IMR-90 (cell line): ENCODE measurements around the gene CABCOCO1. TPM values are rescaled to one million over a fixed set of nuclear protein-coding genes. Genes with fewer than 3 reads are reported as not detected.

Experiments
- ATAC-seq: fragments of 200-7000 bp; cut with Tn5 transposase; 2 replicates; pipeline ENCODE4 v1.9.1; 2020; ENCODE audit warnings: low read depth, mild to moderate bottlenecking, moderate library complexity
- BruUV-seq: library from RNA; stranded (reverse); fragments of 400-500 nt; replicated peaks from 2 replicates; lab custom pipeline; 2021; lab: Mats Ljungman, UMichigan
- CTCF ChIA-PET: fragments of 300-600 bp; formaldehyde crosslinking; extraction: SDS; loops from one replicate; lab custom pipeline; 2021; ENCODE audit warnings: antibody characterized with exemption; lab: Yijun Ruan, JAX
- POLR2A ChIA-PET: fragments of 300-600 bp; sonication (Branson Sonifier 250); formaldehyde crosslinking; loops from one replicate; lab custom pipeline; 2022; ENCODE audit warnings: antibody characterized with exemption; ENCODE audit not compliant: unreplicated experiment; lab: Charles Lee
- DNase-seq: peaks from one replicate; pipeline ENCODE4 v3.0.0; 2013
- H2AFZ ChIP-seq: replicated peaks from 2 replicates; pipeline ENCODE3; 2013; ENCODE audit warnings: low read length, mild to moderate bottlenecking; ENCODE audit not compliant: poor library complexity
- H2AK5ac ChIP-seq: 2 replicates; pipeline ENCODE4 v1.6.1; 2013; ENCODE audit warnings: low read depth, low read length, inconsistent platforms
- H2AK9ac ChIP-seq: replicated peaks from 2 replicates; pipeline ENCODE3; 2013; ENCODE audit warnings: mild to moderate bottlenecking, low read depth, low read length, moderate library complexity; ENCODE audit not compliant: poor library complexity
- H2BK120ac ChIP-seq: 2 replicates; pipeline ENCODE4 v1.6.1; 2013; ENCODE audit warnings: low read depth, low read length, inconsistent platforms
- H2BK15ac ChIP-seq: 3 replicates; pipeline ENCODE4 v1.6.1; 2013; ENCODE audit warnings: low read depth, low read length, inconsistent platforms
- H2BK20ac ChIP-seq: 2 replicates; pipeline ENCODE4 v1.6.1; 2013; ENCODE audit warnings: low read depth, mild to moderate bottlenecking, inconsistent platforms, low read length, moderate library complexity
- H2BK5ac ChIP-seq: 2 replicates; pipeline ENCODE4 v1.6.1; 2013; ENCODE audit warnings: mild to moderate bottlenecking, low read depth, low read length, inconsistent platforms; ENCODE audit not compliant: poor library complexity, severe bottlenecking
- H3K14ac ChIP-seq: replicated peaks from 2 replicates; pipeline ENCODE4 v1.6.1; 2013; ENCODE audit warnings: low read depth, low read length, inconsistent platforms
- H3K18ac ChIP-seq: 2 replicates; pipeline ENCODE4 v1.6.1; 2013; ENCODE audit warnings: low read depth, low read length, control low read depth
- H3K23ac ChIP-seq: 2 replicates; pipeline ENCODE4 v1.6.1; 2013; ENCODE audit warnings: low read depth, low read length, inconsistent platforms
- H3K27ac ChIP-seq: 2 replicates; pipeline ENCODE4 v1.5.1; 2013; ENCODE audit warnings: mild to moderate bottlenecking, control low read depth, low read length; ENCODE audit not compliant: insufficient read depth
- H3K27me3 ChIP-seq: 2 replicates; pipeline ENCODE4 v1.6.1; 2013; ENCODE audit warnings: low read length; ENCODE audit not compliant: control insufficient read depth, insufficient read depth
- H3K36me3 ChIP-seq: 2 replicates; pipeline ENCODE4 v1.6.1; 2013; ENCODE audit warnings: low read length, mixed read lengths; ENCODE audit not compliant: control insufficient read depth, insufficient read depth
- H3K4ac ChIP-seq: 2 replicates; pipeline ENCODE4 v1.6.1; 2013; ENCODE audit warnings: low read depth, low read length, inconsistent platforms
- H3K4me1 ChIP-seq: 2 replicates; pipeline ENCODE4 v1.6.1; 2013; ENCODE audit warnings: low read length, mixed read lengths; ENCODE audit not compliant: control insufficient read depth, insufficient read depth
- H3K4me2 ChIP-seq: 2 replicates; pipeline ENCODE4 v1.6.1; 2013; ENCODE audit warnings: low read depth, mild to moderate bottlenecking, control low read depth, low read length, moderate library complexity
- H3K4me3 ChIP-seq: 2 replicates; pipeline ENCODE4 v1.5.1; 2013; ENCODE audit warnings: low read depth, mild to moderate bottlenecking, control low read depth, low read length, moderate library complexity; ENCODE audit not compliant: insufficient read depth
- H3K56ac ChIP-seq: 2 replicates; pipeline ENCODE4 v1.6.1; 2013; ENCODE audit warnings: low read length, inconsistent platforms; ENCODE audit not compliant: insufficient read depth; ENCODE audit errors: extremely low read depth
- H3K79me1 ChIP-seq, 2 experiments: 2 replicates each; pipeline ENCODE4 v1.6.1; 2013; ENCODE audit warnings: low read length in 2 of 2, inconsistent platforms in 1 of 2, low read depth in 1 of 2
- H3K9ac ChIP-seq: 2 replicates; pipeline ENCODE4 v1.6.1; 2013; ENCODE audit warnings: low read depth, low read length, control low read depth
- H3K9me1 ChIP-seq: 2 replicates; pipeline ENCODE4 v1.6.1; 2013; ENCODE audit warnings: low read length, inconsistent platforms; ENCODE audit not compliant: insufficient read depth
- H3K9me3 ChIP-seq: 2 replicates; pipeline ENCODE4 v1.6.1; 2013; ENCODE audit warnings: low read length; ENCODE audit not compliant: control insufficient read depth, insufficient read depth
- H4K20me1 ChIP-seq: 2 replicates; pipeline ENCODE4 v1.6.1; 2013; ENCODE audit warnings: low read length, inconsistent platforms; ENCODE audit not compliant: insufficient read depth
- H4K5ac ChIP-seq: 2 replicates; pipeline ENCODE4 v1.6.1; 2013; ENCODE audit warnings: mild to moderate bottlenecking, low read depth, low read length, control low read depth
- H4K8ac ChIP-seq, 2 experiments: 2 replicates each; pipeline ENCODE4 v1.6.1; 2013; ENCODE audit warnings: low read depth in 2 of 2, low read length in 2 of 2, control low read depth in 1 of 2, inconsistent platforms in 1 of 2
- H4K91ac ChIP-seq: 2 replicates; pipeline ENCODE4 v1.6.1; 2013; ENCODE audit warnings: low read depth, low read length, inconsistent platforms; ENCODE audit not compliant: insufficient read depth
- BHLHE40 ChIP-seq: fragments of 150-350 bp; IDR thresholded peaks from 2 replicates; pipeline ENCODE4 v1.6.1; 2016; ENCODE audit warnings: mild to moderate bottlenecking, low read depth, low read length
- CEBPB ChIP-seq: IDR thresholded peaks from 2 replicates; pipeline ENCODE4 v1.6.1; 2012; ENCODE audit warnings: low read depth, low read length, improper control_type of control experiment
- CHD1 ChIP-seq: IDR thresholded peaks from 2 replicates; pipeline ENCODE4 v1.6.1; 2012; ENCODE audit warnings: low read depth, low read length, improper control_type of control experiment
- FOS ChIP-seq: fragments of 150-350 bp; IDR thresholded peaks from 2 replicates; pipeline ENCODE4 v1.6.1; 2016; ENCODE audit warnings: low read depth, low read length
- MAFK ChIP-seq: IDR thresholded peaks from 2 replicates; pipeline ENCODE4 v1.6.1; 2012; ENCODE audit warnings: low read depth, low read length, improper control_type of control experiment
- MAZ ChIP-seq: IDR thresholded peaks from 2 replicates; pipeline ENCODE4 v1.6.1; 2012; ENCODE audit warnings: low read depth, mild to moderate bottlenecking, low read length, improper control_type of control experiment, moderate library complexity, borderline replicate concordance
- MXI1 ChIP-seq: IDR thresholded peaks from 2 replicates; pipeline ENCODE4 v1.6.1; 2012; ENCODE audit warnings: low read depth, mild to moderate bottlenecking, low read length, moderate library complexity, borderline replicate concordance
- NFE2L2 ChIP-seq: fragments of 150-350 bp; IDR thresholded peaks from 2 replicates; pipeline ENCODE4 v1.6.1; 2016; ENCODE audit warnings: low read depth, mild to moderate bottlenecking, low read length
- POLR2A ChIP-seq: IDR thresholded peaks from 2 replicates; pipeline ENCODE4 v1.6.1; 2012; ENCODE audit warnings: mild to moderate bottlenecking, low read depth, low read length
- RCOR1 ChIP-seq: IDR thresholded peaks from 2 replicates; pipeline ENCODE4 v1.6.1; 2012; ENCODE audit warnings: mild to moderate bottlenecking, low read length, improper control_type of control experiment; ENCODE audit not compliant: insufficient replicate concordance
- RFX5 ChIP-seq: IDR thresholded peaks from 2 replicates; pipeline ENCODE4 v1.8.0; 2012; ENCODE audit warnings: low read depth, mild to moderate bottlenecking, low read length, moderate library complexity
- SMC3 ChIP-seq: fragments of 150-350 bp; IDR thresholded peaks from 2 replicates; pipeline ENCODE4 v1.6.1; 2016; ENCODE audit warnings: low read depth, mild to moderate bottlenecking, antibody characterized with exemption, low read length, moderate library complexity
- dilution Hi-C: fragments of 300-500 bp; cut with HindIII; formaldehyde crosslinking; loops from one replicate; pipeline ENCODE4 v1.14.3; 2018; ENCODE audit warnings: low sequenced_read_pairs; ENCODE audit not compliant: unreplicated experiment
- in situ Hi-C: fragments of 300-500 bp; cut with MboI; formaldehyde crosslinking; loops from 3 replicates; pipeline ENCODE4 v1.14.3; 2019; ENCODE audit warnings: low sequenced_read_pairs, inconsistent platforms, mixed read lengths
- intact Hi-C: fragments of 100-400 bp; cut with micrococcal nuclease; formaldehyde crosslinking; loops from 2 replicates; pipeline ENCODE4 v1.10.0; 2022
- polyA plus RNA-seq, 3 experiments: library from polyadenylated mRNA; depleted of rRNA; stranded (reverse); fragments of >200 nt; gene quantifications; 2 replicates each; pipeline ENCODE4 v1.2.3, GENCODE V29; 2012; ENCODE audit warnings: low replicate concordance in 1 of 3
- total RNA-seq: library from RNA; depleted of rRNA; stranded (reverse); fragments of >200 nt; gene quantifications from 2 replicates; pipeline ENCODE4 v1.2.3, GENCODE V29; 2012
- TF ChIP-seq, protein P1 (sequence below): conservative IDR thresholded peaks from 2 replicates; pipeline ENCODE4 v1.5.1; 2012; ENCODE audit warnings: mild to moderate bottlenecking, low read depth, low read length, improper control_type of control experiment
- TF ChIP-seq, protein P2 (sequence below): fragments of 150-350 bp; IDR thresholded peaks from 2 replicates; pipeline ENCODE4 v1.6.1; 2017; ENCODE audit warnings: mild to moderate bottlenecking, antibody characterized with exemption, low read length, low read depth
- TF ChIP-seq, protein P3 (sequence below): fragments of 150-350 bp; IDR thresholded peaks from 2 replicates; pipeline ENCODE4 v1.6.1; 2016; ENCODE audit warnings: low read depth, mild to moderate bottlenecking, low read length, moderate library complexity, borderline replicate concordance

The CABCOCO1 gene
- total and polyA plus RNA-seq, 2 of the 4 experiments (the other 2 are of a cell fraction), result 0.18 to 0.31 TPM

DNA sequence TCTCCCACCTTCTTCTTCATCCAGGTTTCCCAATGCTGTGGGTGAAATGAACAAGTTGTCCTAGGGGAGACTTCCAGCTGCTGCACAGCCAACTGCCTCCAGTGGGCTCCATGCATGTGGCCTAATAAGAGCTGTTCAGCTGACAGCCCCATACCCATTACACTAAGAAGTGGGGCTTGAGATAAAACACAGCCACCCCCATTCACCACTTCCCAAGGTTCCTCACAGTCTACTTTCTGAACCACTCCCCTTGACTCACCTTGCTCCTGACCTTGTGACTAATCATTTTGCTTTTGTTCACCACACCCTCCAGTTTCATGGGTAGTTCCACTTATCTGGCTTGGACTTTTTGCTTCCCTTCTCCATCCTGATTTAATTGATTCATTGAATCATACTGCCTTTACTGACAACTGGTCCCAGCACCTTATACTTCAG lies 119.3 kb downstream of the CABCOCO1 start:
- Histone ChIP-seq H3K79me1 (no peaks in the 10 kb centered on the region), H3K4me2 (no peak overlapping the region), H4K91ac (0 out of 2 replicates have a peak overlapping the region, but pooled peaks have one; percentile 30), H3K27ac (no peak overlapping the region), H3K56ac (no peak overlapping the region), H4K8ac (no peak overlapping the region), H2BK15ac (0 out of 3 replicates have a peak overlapping the region, but pooled peaks have one; percentile 12), H2BK20ac (0 out of 2 replicates have a peak overlapping the region, but pooled peaks have one; percentile 1), H3K27me3 (no peaks in the 10 kb centered on the region), H3K18ac (no peak overlapping the region), H2AK5ac (0 out of 2 replicates have a peak overlapping the region, but pooled peaks have one; percentile 40), H3K14ac (0 out of 2 replicates have a peak overlapping the region, but pooled peaks have one; percentile 1), H3K23ac (no peak overlapping the region), H3K36me3 (no peaks in the 10 kb centered on the region), H2AK9ac (no peak overlapping the region), H2BK120ac (no peak overlapping the region), H4K5ac (no peak overlapping the region), H3K4me1 (peaks cover 6% of the 10 kb centered on the region), H3K4ac (no peak overlapping the region), H3K9me1 (0 out of 2 replicates have a peak, but pooled peaks cover 2% of the 10 kb centered on the region), H3K9me3 (no peaks in the 10 kb centered on the region), H4K20me1 (no peaks in the 10 kb centered on the region), H3K9ac (no peak overlapping the region), H3K4me3 (no peak overlapping the region), H2BK5ac (no peak overlapping the region), H2AFZ (no peak overlapping the region)
- BruUV-seq, result no TSS peak
- DNase-seq (peak; percentile 11), ATAC-seq (no peak)
- dilution Hi-C loops, result no loop called here
- ChIA-PET CTCF (no interaction called here), POLR2A (no interaction called here)
- intact Hi-C loops, result no loop called here
- TF ChIP-seq BHLHE40, result no peak
- no peak for TF ChIP-seq SMC3
- no peak for TF ChIP-seq RFX5
- no peak for TF ChIP-seq CHD1
- TF ChIP-seq MXI1, result no peak
- TF ChIP-seq, protein P1, sequence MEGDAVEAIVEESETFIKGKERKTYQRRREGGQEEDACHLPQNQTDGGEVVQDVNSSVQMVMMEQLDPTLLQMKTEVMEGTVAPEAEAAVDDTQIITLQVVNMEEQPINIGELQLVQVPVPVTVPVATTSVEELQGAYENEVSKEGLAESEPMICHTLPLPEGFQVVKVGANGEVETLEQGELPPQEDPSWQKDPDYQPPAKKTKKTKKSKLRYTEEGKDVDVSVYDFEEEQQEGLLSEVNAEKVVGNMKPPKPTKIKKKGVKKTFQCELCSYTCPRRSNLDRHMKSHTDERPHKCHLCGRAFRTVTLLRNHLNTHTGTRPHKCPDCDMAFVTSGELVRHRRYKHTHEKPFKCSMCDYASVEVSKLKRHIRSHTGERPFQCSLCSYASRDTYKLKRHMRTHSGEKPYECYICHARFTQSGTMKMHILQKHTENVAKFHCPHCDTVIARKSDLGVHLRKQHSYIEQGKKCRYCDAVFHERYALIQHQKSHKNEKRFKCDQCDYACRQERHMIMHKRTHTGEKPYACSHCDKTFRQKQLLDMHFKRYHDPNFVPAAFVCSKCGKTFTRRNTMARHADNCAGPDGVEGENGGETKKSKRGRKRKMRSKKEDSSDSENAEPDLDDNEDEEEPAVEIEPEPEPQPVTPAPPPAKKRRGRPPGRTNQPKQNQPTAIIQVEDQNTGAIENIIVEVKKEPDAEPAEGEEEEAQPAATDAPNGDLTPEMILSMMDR, result no peak
- TF ChIP-seq MAZ, result no peak
- no peak for TF ChIP-seq FOS
- TF ChIP-seq, protein P2, sequence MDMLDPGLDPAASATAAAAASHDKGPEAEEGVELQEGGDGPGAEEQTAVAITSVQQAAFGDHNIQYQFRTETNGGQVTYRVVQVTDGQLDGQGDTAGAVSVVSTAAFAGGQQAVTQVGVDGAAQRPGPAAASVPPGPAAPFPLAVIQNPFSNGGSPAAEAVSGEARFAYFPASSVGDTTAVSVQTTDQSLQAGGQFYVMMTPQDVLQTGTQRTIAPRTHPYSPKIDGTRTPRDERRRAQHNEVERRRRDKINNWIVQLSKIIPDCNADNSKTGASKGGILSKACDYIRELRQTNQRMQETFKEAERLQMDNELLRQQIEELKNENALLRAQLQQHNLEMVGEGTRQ, result no peak
- TF ChIP-seq CEBPB, result no peak
- TF ChIP-seq RCOR1, result no peak
- no peak for TF ChIP-seq POLR2A
- TF ChIP-seq MAFK, result no peak
- no peak for TF ChIP-seq NFE2L2
- TF ChIP-seq, protein P3, sequence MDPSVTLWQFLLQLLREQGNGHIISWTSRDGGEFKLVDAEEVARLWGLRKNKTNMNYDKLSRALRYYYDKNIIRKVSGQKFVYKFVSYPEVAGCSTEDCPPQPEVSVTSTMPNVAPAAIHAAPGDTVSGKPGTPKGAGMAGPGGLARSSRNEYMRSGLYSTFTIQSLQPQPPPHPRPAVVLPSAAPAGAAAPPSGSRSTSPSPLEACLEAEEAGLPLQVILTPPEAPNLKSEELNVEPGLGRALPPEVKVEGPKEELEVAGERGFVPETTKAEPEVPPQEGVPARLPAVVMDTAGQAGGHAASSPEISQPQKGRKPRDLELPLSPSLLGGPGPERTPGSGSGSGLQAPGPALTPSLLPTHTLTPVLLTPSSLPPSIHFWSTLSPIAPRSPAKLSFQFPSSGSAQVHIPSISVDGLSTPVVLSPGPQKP, result no peak
- in situ Hi-C loops, result no loop called here
